GM12878 (cell line): Measurements from ENCODE around the gene TUBB3. TPM values are rescaled to one million over a fixed set of nuclear protein-coding genes. Genes with fewer than 3 reads are reported as not detected.

Experiments
- ATAC-seq: fragments of 200-7000 bp; cut with Tn5 transposase; 3 replicates; pipeline ENCODE4 v1.9.1; 2020; ENCODE audit warnings: mild to moderate bottlenecking, moderate library complexity
- BruUV-seq: library from RNA; stranded (reverse); fragments of 400-500 nt; replicated peaks from 2 replicates; lab custom pipeline; 2021; lab: Mats Ljungman, UMichigan
- CTCF ChIA-PET: fragments of 300-600 bp; sonication (Branson Sonifier 250); formaldehyde crosslinking; extraction: SDS; loops from one replicate; lab custom pipeline; 2021; ENCODE audit warnings: inconsistent platforms; lab: Yijun Ruan, JAX
- POLR2A ChIA-PET: fragments of 350-600 bp; formaldehyde crosslinking; extraction: SDS; loops from one replicate; lab custom pipeline; 2021; ENCODE audit warnings: inconsistent platforms; lab: Charles Lee
- RAD21 ChIA-PET: fragments of 300-600 bp; sonication (Branson Sonifier 250); formaldehyde crosslinking; loops from one replicate; lab custom pipeline; 2023; ENCODE audit warnings: antibody characterized with exemption; ENCODE audit not compliant: unreplicated experiment; lab: Charles Lee
- SMC1A ChIA-PET: fragments of 300-600 bp; sonication (Branson Sonifier 250); formaldehyde crosslinking; loops from one replicate; lab custom pipeline; 2023; ENCODE audit not compliant: unreplicated experiment, uncharacterized antibody; lab: Charles Lee
- DNase-seq: peaks from one replicate; pipeline ENCODE4 v3.0.0-alpha.2; 2011; ENCODE audit warnings: low read depth, low spot score
- FAIRE-seq: peaks from 3 replicates; lab custom pipeline; 2011; peaks lifted over from hg19 to GRCh38; lab: Jason Lieb, UNC
- H2AFZ ChIP-seq: 2 replicates; pipeline ENCODE4 v1.6.0; 2011; ENCODE audit warnings: low read depth, low read length, control low read depth; ENCODE audit not compliant: control insufficient read depth
- H3K27ac ChIP-seq: 2 replicates; pipeline ENCODE4 v1.5.1; 2011; ENCODE audit warnings: control low read depth; ENCODE audit not compliant: control insufficient read depth, insufficient read depth
- H3K27me3 ChIP-seq, 2 experiments: replicated peaks in 1 of 2; 2 replicates each; pipeline versions ENCODE4 v1.6.0 to v1.6.1; 2011; ENCODE audit warnings: low read length in 1 of 2; ENCODE audit not compliant: control insufficient read depth in 2 of 2, insufficient read depth in 2 of 2
- H3K36me3 ChIP-seq, 2 experiments: 2 replicates each; pipeline ENCODE4 v1.5.1; 2011; ENCODE audit warnings: low read length in 1 of 2; ENCODE audit not compliant: control insufficient read depth in 2 of 2, insufficient read depth in 2 of 2
- H3K4me1 ChIP-seq: 2 replicates; pipeline ENCODE4 v1.6.1; 2011; ENCODE audit warnings: mild to moderate bottlenecking, low read length, moderate library complexity, mixed read lengths; ENCODE audit not compliant: control insufficient read depth, insufficient read depth
- H3K4me2 ChIP-seq: 2 replicates; pipeline ENCODE4 v1.6.0; 2011; ENCODE audit warnings: control low read depth; ENCODE audit not compliant: control insufficient read depth, insufficient read depth
- H3K4me3 ChIP-seq: fragments of 200-600 bp; sonication (generic); 2 replicates; pipeline ENCODE4 v1.5.1; 2016
- H3K79me2 ChIP-seq: 2 replicates; pipeline ENCODE4 v1.6.0; 2011; ENCODE audit warnings: low read length; ENCODE audit not compliant: control insufficient read depth, insufficient read depth
- H3K9ac ChIP-seq: 2 replicates; pipeline ENCODE4 v1.8.0; 2011; ENCODE audit warnings: low read length, control low read depth, mixed read lengths; ENCODE audit not compliant: control insufficient read depth, insufficient read depth
- H3K9me3 ChIP-seq: replicated peaks from 3 replicates; pipeline ENCODE4 v1.5.1; 2011; ENCODE audit warnings: mild to moderate bottlenecking, low read length; ENCODE audit not compliant: control insufficient read depth, insufficient read depth
- H4K20me1 ChIP-seq: 2 replicates; pipeline ENCODE4 v1.6.0; 2011; ENCODE audit not compliant: control insufficient read depth, insufficient read depth
- BCL3 ChIP-seq: IDR thresholded peaks from 2 replicates; pipeline ENCODE4 v1.6.1; 2011; ENCODE audit warnings: borderline replicate concordance, low read depth, mild to moderate bottlenecking, moderate library complexity, low read length; ENCODE audit not compliant: insufficient read depth, poor library complexity, severe bottlenecking
- BHLHE40 ChIP-seq, 2 experiments: fragments of 450-650 bp in 1 of 2; IDR thresholded peaks; 2 replicates each; pipeline ENCODE4 v1.6.1; 2011 to 2017; ENCODE audit warnings: low read depth in 2 of 2, borderline replicate concordance in 1 of 2, improper control_type of control experiment in 1 of 2, low read length in 1 of 2, mild to moderate bottlenecking in 1 of 2
- CREM ChIP-seq: IDR thresholded peaks from 2 replicates; pipeline ENCODE4 v1.6.1; 2014; ENCODE audit warnings: antibody characterized with exemption, low read depth
- EGR1 ChIP-seq, 2 experiments: IDR thresholded peaks; 1 replicate in 1 of 2; 2 replicates in 1 of 2; pipeline ENCODE4 v1.6.1; 2011 to 2012; ENCODE audit warnings: low read depth in 2 of 2, low read length in 2 of 2, borderline replicate concordance in 1 of 2, mild to moderate bottlenecking in 1 of 2, moderate library complexity in 1 of 2
- NFYA ChIP-seq: IDR thresholded peaks from 2 replicates; pipeline ENCODE4 v1.6.1; 2011; ENCODE audit warnings: low read depth, mild to moderate bottlenecking, low read length, improper control_type of control experiment, borderline replicate concordance
- RAD21 ChIP-seq: IDR thresholded peaks from 2 replicates; pipeline ENCODE4 v1.6.1; 2011; ENCODE audit warnings: mild to moderate bottlenecking, low read depth, low read length, moderate library complexity; ENCODE audit not compliant: insufficient read depth
- RBBP5 ChIP-seq: fragments of 200-600 bp; sonication (generic); conservative IDR thresholded peaks from 2 replicates; pipeline ENCODE4 v1.6.1; 2016
- SIN3A ChIP-seq: IDR thresholded peaks from 2 replicates; pipeline ENCODE4 v1.6.1; 2012; ENCODE audit warnings: low read depth, low read length, improper control_type of control experiment
- SP1 ChIP-seq: IDR thresholded peaks from one replicate; pipeline ENCODE4 v1.6.1; 2011; ENCODE audit warnings: low read depth, low read length
- ZSCAN29 ChIP-seq: fragments of 450-650 bp; IDR thresholded peaks from 2 replicates; pipeline ENCODE4 v1.6.1; 2017; ENCODE audit warnings: mild to moderate bottlenecking, moderate library complexity
- WGBS: methylation state at CpG from one replicate; pipeline ENCODE4 v1.1.6; 2016; ENCODE audit warnings: low lambda C conversion rate; ENCODE audit not compliant: insufficient replicate concordance, insufficient coverage; ENCODE audit errors: missing lambda C conversion rate; 5-methylcytosine and 5-hydroxymethylcytosine counted together
- in situ Hi-C: fragments of 300-500 bp; cut with MboI; formaldehyde crosslinking; loops from 9 replicates; pipeline ENCODE4 v1.14.3; 2018; ENCODE audit warnings: mixed read lengths
- intact Hi-C: fragments of 100-400 bp; cut with micrococcal nuclease; formaldehyde crosslinking; loops from one replicate; pipeline ENCODE4 v1.14.2; 2022; ENCODE audit not compliant: unreplicated experiment
- polyA plus RNA-seq, 11 experiments: library from polyadenylated mRNA; depleted of rRNA in 4 of 11; unstranded in 6 of 11; stranded (reverse) in 5 of 11; fragments of >200 nt; fragmentation: Nextera tagmentation in 4 of 11; fragmentation: Illumina TruSeq in 1 of 11; extraction: Ambion mirVana in 4 of 11; extraction: Trizol in 1 of 11; gene quantifications; 1 replicate in 1 of 11; 2 replicates in 10 of 11; pipeline versions ENCODE4 v1.2.1 to v1.2.3, GENCODE V29; 2011 to 2016; ENCODE audit warnings: inconsistent platforms in 2 of 11, missing spikeins in 2 of 11, low read depth in 1 of 11
- total RNA-seq, 4 experiments: library from RNA; depleted of rRNA in 3 of 4; stranded (reverse); fragments of >200 nt in 3 of 4; fragmentation: Illumina TruSeq in 1 of 4; extraction: Trizol in 1 of 4; gene quantifications; 2 replicates each; pipeline versions ENCODE4 v1.2.1 to v1.2.3, GENCODE V29; 2013 to 2021
- TF ChIP-seq, protein P1 (sequence below): fragments of 450-650 bp; IDR thresholded peaks from 2 replicates; pipeline ENCODE4 v1.6.1; 2018; ENCODE audit warnings: mild to moderate bottlenecking, low read depth, moderate library complexity; ENCODE audit not compliant: partially characterized antibody
- TF ChIP-seq, protein P2 (sequence below), 3 experiments: IDR thresholded peaks in 2 of 3; conservative IDR thresholded peaks in 1 of 3; 2 replicates each; pipeline ENCODE4 v1.5.1; 2011; ENCODE audit warnings: low read depth in 3 of 3, low read length in 3 of 3, mild to moderate bottlenecking in 3 of 3, control low read depth in 2 of 3, moderate library complexity in 2 of 3, inconsistent platforms in 1 of 3, mixed read lengths in 1 of 3; ENCODE audit not compliant: control insufficient read depth in 2 of 3, insufficient read depth in 1 of 3; ENCODE audit errors: extremely low read depth in 1 of 3

TUBB3 gene
- total and polyA plus RNA-seq, 10 of the 15 experiments (the other 5 are each of a cell fraction or from before 2014, with no cell fraction given) = 0.09 to 2.5 (median 0.58) TPM; not detected in 1

- TF ChIP-seq, protein P1, sequence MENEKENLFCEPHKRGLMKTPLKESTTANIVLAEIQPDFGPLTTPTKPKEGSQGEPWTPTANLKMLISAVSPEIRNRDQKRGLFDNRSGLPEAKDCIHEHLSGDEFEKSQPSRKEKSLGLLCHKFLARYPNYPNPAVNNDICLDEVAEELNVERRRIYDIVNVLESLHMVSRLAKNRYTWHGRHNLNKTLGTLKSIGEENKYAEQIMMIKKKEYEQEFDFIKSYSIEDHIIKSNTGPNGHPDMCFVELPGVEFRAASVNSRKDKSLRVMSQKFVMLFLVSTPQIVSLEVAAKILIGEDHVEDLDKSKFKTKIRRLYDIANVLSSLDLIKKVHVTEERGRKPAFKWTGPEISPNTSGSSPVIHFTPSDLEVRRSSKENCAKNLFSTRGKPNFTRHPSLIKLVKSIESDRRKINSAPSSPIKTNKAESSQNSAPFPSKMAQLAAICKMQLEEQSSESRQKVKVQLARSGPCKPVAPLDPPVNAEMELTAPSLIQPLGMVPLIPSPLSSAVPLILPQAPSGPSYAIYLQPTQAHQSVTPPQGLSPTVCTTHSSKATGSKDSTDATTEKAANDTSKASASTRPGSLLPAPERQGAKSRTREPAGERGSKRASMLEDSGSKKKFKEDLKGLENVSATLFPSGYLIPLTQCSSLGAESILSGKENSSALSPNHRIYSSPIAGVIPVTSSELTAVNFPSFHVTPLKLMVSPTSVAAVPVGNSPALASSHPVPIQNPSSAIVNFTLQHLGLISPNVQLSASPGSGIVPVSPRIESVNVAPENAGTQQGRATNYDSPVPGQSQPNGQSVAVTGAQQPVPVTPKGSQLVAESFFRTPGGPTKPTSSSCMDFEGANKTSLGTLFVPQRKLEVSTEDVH = no peak
- TF ChIP-seq SIN3A (no peak), SP1 (no peak), CREM (peak; percentile 70), ZSCAN29 (no peak), RBBP5 (no peak)
Observed at GRCh38 chr16:89917773-89918452, 5.2 kb upstream of the TUBB3 start (continued).

- Histone ChIP-seq H3K4me3 (peak within 1 kb of the TSS; percentile 62), H3K27me3 (peaks cover 6 to 13% of the 10 kb centered on the region in 2 experiments), H4K20me1 (no peaks in the 10 kb centered on the region), H3K36me3 (no peaks in the 10 kb centered on the region), H3K79me2 (no peaks in the 10 kb centered on the region), H3K4me2 (peak within 1 kb of the TSS; percentile 91), H2AFZ (peak within 1 kb of the TSS; percentile 21), H3K27ac (peak within 1 kb of the TSS; percentile 2), H3K4me1 (peaks cover 11% of the 10 kb centered on the region), H3K9me3 (no peaks in the 10 kb centered on the region), H3K9ac (peak within 1 kb of the TSS; percentile 26; the same call in 1 of the 2 replicates)
- ChIA-PET RAD21 (interaction anchor here (1.0 to 1.1 kb wide), 2 partner anchors 44 to 55 kb away, joined by 3 to 5 read pairs; no protein-coding TSS in a partner anchor), SMC1A (interaction anchor here (1.0 kb wide), 1 partner anchor 102 kb away, joined by 3 read pairs; no protein-coding TSS in a partner anchor), POLR2A (interaction anchor here (1.3 kb wide), 2 partner anchors 45 to 53 kb away, joined by 3 to 4 read pairs; partner anchors contain the start of gene TCF25), CTCF (interaction anchor here (0.7 to 3.1 kb wide), 6 partner anchors 9 to 1968 kb away, joined by 3 to 15 read pairs (median 4); no protein-coding TSS in a partner anchor)
- intact Hi-C loops = loop anchor here (10.0 kb wide), 1 partner anchor 214 kb away; the partner anchor contains the start of gene SPATA2L
- WGBS = 7% methylated on average over 23 of the region's 23 CpGs
- no peak for DNase-seq
- in situ Hi-C loops = no loop called here
- peak; percentile 53 for ATAC-seq
- peak; percentile 38 for FAIRE-seq
- no TSS peak for BruUV-seq
- TF ChIP-seq BHLHE40 (IDR thresholded peaks at IDR 0.05; ENCODE audit: borderline replicate concordance in 1 of 2, low read depth in 2 of 2, low read length in 1 of 2) (peak in 1 of 2 experiments; percentile 39; a peak in 1 of 4 replicates), BCL3 (peak; percentile 24), EGR1 (IDR thresholded peaks at IDR 0.05; ENCODE audit: borderline replicate concordance in 1 of 2, low read depth in 2 of 2, low read length in 2 of 2) (peak in 1 of 2 experiments; percentile 54; a peak in 1 of 3 replicates), NFYA (no peak), RAD21 (0 out of 2 replicates have a peak, but pooled peaks have one; percentile 9)
- TF ChIP-seq, protein P2, sequence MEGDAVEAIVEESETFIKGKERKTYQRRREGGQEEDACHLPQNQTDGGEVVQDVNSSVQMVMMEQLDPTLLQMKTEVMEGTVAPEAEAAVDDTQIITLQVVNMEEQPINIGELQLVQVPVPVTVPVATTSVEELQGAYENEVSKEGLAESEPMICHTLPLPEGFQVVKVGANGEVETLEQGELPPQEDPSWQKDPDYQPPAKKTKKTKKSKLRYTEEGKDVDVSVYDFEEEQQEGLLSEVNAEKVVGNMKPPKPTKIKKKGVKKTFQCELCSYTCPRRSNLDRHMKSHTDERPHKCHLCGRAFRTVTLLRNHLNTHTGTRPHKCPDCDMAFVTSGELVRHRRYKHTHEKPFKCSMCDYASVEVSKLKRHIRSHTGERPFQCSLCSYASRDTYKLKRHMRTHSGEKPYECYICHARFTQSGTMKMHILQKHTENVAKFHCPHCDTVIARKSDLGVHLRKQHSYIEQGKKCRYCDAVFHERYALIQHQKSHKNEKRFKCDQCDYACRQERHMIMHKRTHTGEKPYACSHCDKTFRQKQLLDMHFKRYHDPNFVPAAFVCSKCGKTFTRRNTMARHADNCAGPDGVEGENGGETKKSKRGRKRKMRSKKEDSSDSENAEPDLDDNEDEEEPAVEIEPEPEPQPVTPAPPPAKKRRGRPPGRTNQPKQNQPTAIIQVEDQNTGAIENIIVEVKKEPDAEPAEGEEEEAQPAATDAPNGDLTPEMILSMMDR (IDR thresholded peaks at IDR 0.05 in 2 of 3, conservative IDR thresholded peaks at IDR 0.05 in 1 of 3; ENCODE audit: control insufficient read depth in 2 of 3, extremely low read depth in 1 of 3, insufficient read depth in 1 of 3, low read depth in 3 of 3, low read length in 3 of 3) = peak; percentile 25 to 62 (median 50)
Observed at GRCh38 chr16:89918453-89919347, 4.4 kb upstream of the TUBB3 start, which contains the start of gene MC1R. TSS of gene MC1R (plus strand) at chr16:89918862. CDS start at chr16:89919259, 397 bp downstream.
